ENCODE measurements around the gene CREBBP. TPM values are rescaled to one million over a fixed set of nuclear protein-coding genes. Genes with fewer than 3 reads are reported as not detected.

The CREBBP gene
- total RNA-seq, 1 donor from 2014 or later: 59.2 TPM

DNA sequence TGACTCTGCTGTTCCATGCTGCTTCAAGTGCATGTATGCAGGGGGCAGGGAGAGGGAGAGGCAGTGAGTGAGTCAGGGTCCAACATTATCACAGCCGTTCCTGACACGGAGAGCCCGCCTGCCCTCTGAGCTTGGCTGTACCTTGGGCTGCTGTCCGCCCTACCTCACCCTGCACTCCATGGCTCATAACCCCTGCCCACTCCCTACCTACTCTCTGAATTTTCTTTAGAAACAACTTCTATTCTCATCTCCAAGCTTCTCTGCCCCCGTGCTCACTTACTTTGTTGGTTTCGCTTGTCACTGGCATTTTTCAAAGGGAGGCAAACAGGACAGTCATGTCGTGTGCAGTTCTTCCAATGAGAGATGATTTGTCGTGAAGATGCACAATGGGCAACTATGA, 88.8 kb downstream of the CREBBP start:
- no peak overlapping the region for H3K27ac Mint-ChIP-seq (ENCODE audit: unreplicated experiment)
- H3K4me1 Mint-ChIP-seq (ENCODE audit: low read depth): peaks cover 31% of the 10 kb centered on the region
- TF ChIP-seq CTCF (IDR thresholded peaks at IDR 0.05): no peak
- H3K36me3 Mint-ChIP-seq (ENCODE audit: low read depth): peaks cover 12% of the 10 kb centered on the region
- no peak overlapping the region for H3K4me3 Mint-ChIP-seq (ENCODE audit: unreplicated experiment)
- no peaks in the 10 kb centered on the region for H3K27me3 Mint-ChIP-seq (ENCODE audit: low read depth)
- H3K9me3 Mint-ChIP-seq (ENCODE audit: low read depth): no peaks in the 10 kb centered on the region
- no peak for DNase-seq (ENCODE audit: low spot score)

DNA sequence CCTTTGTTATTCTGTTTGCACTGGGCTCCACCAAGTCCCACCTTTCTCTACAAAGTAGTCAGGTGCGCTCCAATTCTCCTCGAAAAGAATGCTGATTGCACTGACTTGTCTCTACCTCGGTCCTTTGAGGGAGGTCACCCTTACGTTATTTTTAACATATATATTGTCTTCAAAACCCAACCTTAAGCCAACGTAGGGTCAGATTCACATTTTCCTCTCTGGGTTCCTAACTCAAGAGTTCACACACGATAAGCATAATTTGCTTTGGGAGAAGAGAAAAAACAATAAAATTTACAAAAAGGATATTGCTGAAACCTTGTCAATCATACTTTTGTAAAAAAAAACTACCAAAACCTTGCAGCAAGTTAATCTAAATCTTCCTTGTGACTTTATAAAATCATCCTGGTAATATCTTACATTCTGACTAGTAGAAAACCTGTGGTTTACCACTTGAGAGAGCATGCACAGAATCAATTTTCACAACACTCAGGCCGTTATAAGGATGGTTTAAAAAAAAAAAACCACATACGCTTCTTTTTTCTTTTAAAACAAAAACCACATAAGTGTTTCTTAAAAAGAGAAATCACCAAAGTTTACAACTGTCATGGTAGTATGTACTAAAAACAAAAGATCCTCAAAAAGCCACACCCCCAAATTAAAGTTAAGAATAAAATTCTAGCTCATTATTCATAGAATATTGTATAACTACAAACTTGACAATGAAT, 91.0 kb downstream of the CREBBP start:
- Mint-ChIP-seq H3K4me3 (ENCODE audit: unreplicated experiment) (no peak overlapping the region), H3K27me3 (ENCODE audit: low read depth) (no peaks in the 10 kb centered on the region), H3K27ac (ENCODE audit: unreplicated experiment) (no peak overlapping the region), H3K4me1 (ENCODE audit: low read depth) (peaks cover 22% of the 10 kb centered on the region), H3K9me3 (ENCODE audit: low read depth) (no peaks in the 10 kb centered on the region), H3K36me3 (ENCODE audit: low read depth) (peaks cover 16% of the 10 kb centered on the region)
- no peak for DNase-seq (ENCODE audit: low spot score)
- no peak for TF ChIP-seq CTCF (IDR thresholded peaks at IDR 0.05)

- Mint-ChIP-seq H3K9me3 (ENCODE audit: low read depth) (no peaks in the 10 kb centered on the region), H3K36me3 (ENCODE audit: low read depth) (peaks cover 16% of the 10 kb centered on the region), H3K4me3 (ENCODE audit: unreplicated experiment) (no peak overlapping the region)
Measured at GRCh38 chr16:3788711-3789374, 91.7 kb downstream of the CREBBP start.

GRCh38 chr16:3787924-3788661, 92.4 kb downstream of the CREBBP start:
- peaks cover 16% of the 10 kb centered on the region for H3K36me3 Mint-ChIP-seq (ENCODE audit: low read depth)
- peaks cover 9% of the 10 kb centered on the region for H3K4me1 Mint-ChIP-seq (ENCODE audit: low read depth)
- TF ChIP-seq CTCF (IDR thresholded peaks at IDR 0.05): no peak
- H3K27ac Mint-ChIP-seq (ENCODE audit: unreplicated experiment): no peak overlapping the region
- H3K9me3 Mint-ChIP-seq (ENCODE audit: low read depth): no peaks in the 10 kb centered on the region
- H3K4me3 Mint-ChIP-seq (ENCODE audit: unreplicated experiment): no peak overlapping the region
- no peaks in the 10 kb centered on the region for H3K27me3 Mint-ChIP-seq (ENCODE audit: low read depth)
- DNase-seq (ENCODE audit: low spot score): no peak

More at GRCh38 chr16:3788711-3789374, 91.7 kb downstream of the CREBBP start:
- no peaks in the 10 kb centered on the region for H3K27me3 Mint-ChIP-seq (ENCODE audit: low read depth)
- peaks cover 16% of the 10 kb centered on the region for H3K4me1 Mint-ChIP-seq (ENCODE audit: low read depth)
- DNase-seq (ENCODE audit: low spot score): no peak
- H3K27ac Mint-ChIP-seq (ENCODE audit: unreplicated experiment): no peak overlapping the region
- no peak for TF ChIP-seq CTCF (IDR thresholded peaks at IDR 0.05)

- no peaks in the 10 kb centered on the region for H3K9me3 Mint-ChIP-seq (ENCODE audit: low read depth)
- no peak for TF ChIP-seq CTCF (IDR thresholded peaks at IDR 0.05)
- DNase-seq (ENCODE audit: low spot score): no peak
- H3K36me3 Mint-ChIP-seq (ENCODE audit: low read depth): peaks cover 7% of the 10 kb centered on the region
- no peaks in the 10 kb centered on the region for H3K4me1 Mint-ChIP-seq (ENCODE audit: low read depth)
- no peak overlapping the region for H3K4me3 Mint-ChIP-seq (ENCODE audit: unreplicated experiment)
- H3K27me3 Mint-ChIP-seq (ENCODE audit: low read depth): no peaks in the 10 kb centered on the region
- no peak overlapping the region for H3K27ac Mint-ChIP-seq (ENCODE audit: unreplicated experiment)
Measured at GRCh38 chr16:3785413-3785812, 95.1 kb downstream of the CREBBP start.

Data from chondrocyte (in vitro differentiated cells).